Measurements from ENCODE around the gene GRHL1.

GRHL1 gene

GRCh38 chr2:9959262-9959661 is 7.8 kb downstream of the GRHL1 start:
- Histone ChIP-seq H3K27ac (ENCODE audit: low read depth in 2 of 2, low read length in 2 of 2) (no peak overlapping the region), H3K9me3 (ENCODE audit: control insufficient read depth in 2 of 2, low read length in 2 of 2) (no peaks in the 10 kb centered on the region), H3K9ac (ENCODE audit: low read depth in 1 of 2, low read length in 2 of 2) (no peak overlapping the region), H3K36me3 (ENCODE audit: control insufficient read depth in 2 of 2, insufficient read depth in 2 of 2, low read length in 2 of 2) (no peaks in the 10 kb centered on the region), H3K4me1 (ENCODE audit: control insufficient read depth in 2 of 2, insufficient read depth in 2 of 2, low read length in 2 of 2) (peaks cover under 1 to 2% of the 10 kb centered on the region in 2 donors), H3K4me3 (ENCODE audit: low read length in 2 of 2) (no peak overlapping the region), H3K27me3 (ENCODE audit: control insufficient read depth in 2 of 2, insufficient read depth in 2 of 2, low read length in 2 of 2) (peaks cover 4 to 11% of the 10 kb centered on the region in 2 donors)

- Histone ChIP-seq H3K4me1 (ENCODE audit: control insufficient read depth in 2 of 2, insufficient read depth in 2 of 2, low read length in 2 of 2) (no peaks in the 10 kb centered on the region), H3K4me3 (ENCODE audit: low read length in 2 of 2) (no peak overlapping the region), H3K27ac (ENCODE audit: low read depth in 2 of 2, low read length in 2 of 2) (no peak overlapping the region), H3K9ac (ENCODE audit: low read depth in 1 of 2, low read length in 2 of 2) (no peak overlapping the region), H3K27me3 (ENCODE audit: control insufficient read depth in 2 of 2, insufficient read depth in 2 of 2, low read length in 2 of 2) (no peaks in the 10 kb centered on the region), H3K9me3 (ENCODE audit: control insufficient read depth in 2 of 2, low read length in 2 of 2) (no peaks in the 10 kb centered on the region), H3K36me3 (ENCODE audit: control insufficient read depth in 2 of 2, insufficient read depth in 2 of 2, low read length in 2 of 2) (no peaks in the 10 kb centered on the region)
Measured at GRCh38 chr2:9961013-9961412, 9.5 kb downstream of the GRHL1 start.

GRCh38 chr2:9964334-9964980 is 13.0 kb downstream of the GRHL1 start:
- Histone ChIP-seq H3K27me3 (ENCODE audit: control insufficient read depth in 2 of 2, insufficient read depth in 2 of 2, low read length in 2 of 2) (no peaks in the 10 kb centered on the region), H3K36me3 (ENCODE audit: control insufficient read depth in 2 of 2, insufficient read depth in 2 of 2, low read length in 2 of 2) (no peaks in the 10 kb centered on the region), H3K9ac (ENCODE audit: low read depth in 1 of 2, low read length in 2 of 2) (no peak overlapping the region), H3K27ac (ENCODE audit: low read depth in 2 of 2, low read length in 2 of 2) (no peak overlapping the region), H3K4me3 (ENCODE audit: low read length in 2 of 2) (no peak overlapping the region), H3K9me3 (ENCODE audit: control insufficient read depth in 2 of 2, low read length in 2 of 2) (no peaks in the 10 kb centered on the region), H3K4me1 (ENCODE audit: control insufficient read depth in 2 of 2, insufficient read depth in 2 of 2, low read length in 2 of 2) (peaks cover 0 to 2% of the 10 kb centered on the region in 2 donors)

- H3K27ac ChIP-seq (ENCODE audit: low read depth in 2 of 2, low read length in 2 of 2) = no peak overlapping the region
- no peaks in the 10 kb centered on the region for H3K27me3 ChIP-seq (ENCODE audit: control insufficient read depth in 2 of 2, insufficient read depth in 2 of 2, low read length in 2 of 2)
- peaks cover 0 to 2% of the 10 kb centered on the region in 2 donors for H3K4me1 ChIP-seq (ENCODE audit: control insufficient read depth in 2 of 2, insufficient read depth in 2 of 2, low read length in 2 of 2)
- no peak overlapping the region for H3K9ac ChIP-seq (ENCODE audit: low read depth in 1 of 2, low read length in 2 of 2)
- H3K36me3 ChIP-seq (ENCODE audit: control insufficient read depth in 2 of 2, insufficient read depth in 2 of 2, low read length in 2 of 2) = no peaks in the 10 kb centered on the region
- no peaks in the 10 kb centered on the region for H3K9me3 ChIP-seq (ENCODE audit: control insufficient read depth in 2 of 2, low read length in 2 of 2)
- H3K4me3 ChIP-seq (ENCODE audit: low read length in 2 of 2) = no peak overlapping the region
Measured at GRCh38 chr2:9965119-9965822, 13.8 kb downstream of the GRHL1 start.

- Histone ChIP-seq H3K27me3 (ENCODE audit: control insufficient read depth in 2 of 2, insufficient read depth in 2 of 2, low read length in 2 of 2) (no peaks in the 10 kb centered on the region), H3K9me3 (ENCODE audit: control insufficient read depth in 2 of 2, low read length in 2 of 2) (no peaks in the 10 kb centered on the region), H3K9ac (ENCODE audit: low read depth in 1 of 2, low read length in 2 of 2) (no peak overlapping the region), H3K27ac (ENCODE audit: low read depth in 2 of 2, low read length in 2 of 2) (no peak overlapping the region), H3K36me3 (ENCODE audit: control insufficient read depth in 2 of 2, insufficient read depth in 2 of 2, low read length in 2 of 2) (no peaks in the 10 kb centered on the region), H3K4me1 (ENCODE audit: control insufficient read depth in 2 of 2, insufficient read depth in 2 of 2, low read length in 2 of 2) (peaks cover 0 to 2% of the 10 kb centered on the region in 2 donors), H3K4me3 (ENCODE audit: low read length in 2 of 2) (no peak overlapping the region)
Measured at GRCh38 chr2:9966491-9967022, 15.1 kb downstream of the GRHL1 start.

GRCh38 chr2:9967053-9967775 is 15.7 kb downstream of the GRHL1 start:
- Histone ChIP-seq H3K27ac (ENCODE audit: low read depth in 2 of 2, low read length in 2 of 2) (no peak overlapping the region), H3K9ac (ENCODE audit: low read depth in 1 of 2, low read length in 2 of 2) (no peak overlapping the region), H3K4me1 (ENCODE audit: control insufficient read depth in 2 of 2, insufficient read depth in 2 of 2, low read length in 2 of 2) (peaks cover 0 to 2% of the 10 kb centered on the region in 2 donors), H3K27me3 (ENCODE audit: control insufficient read depth in 2 of 2, insufficient read depth in 2 of 2, low read length in 2 of 2) (no peaks in the 10 kb centered on the region), H3K9me3 (ENCODE audit: control insufficient read depth in 2 of 2, low read length in 2 of 2) (no peaks in the 10 kb centered on the region), H3K4me3 (ENCODE audit: low read length in 2 of 2) (no peak overlapping the region), H3K36me3 (ENCODE audit: control insufficient read depth in 2 of 2, insufficient read depth in 2 of 2, low read length in 2 of 2) (no peaks in the 10 kb centered on the region)

- no peaks in the 10 kb centered on the region for H3K36me3 ChIP-seq (ENCODE audit: control insufficient read depth in 2 of 2, insufficient read depth in 2 of 2, low read length in 2 of 2)
- peaks cover 0 to 2% of the 10 kb centered on the region in 2 donors for H3K4me1 ChIP-seq (ENCODE audit: control insufficient read depth in 2 of 2, insufficient read depth in 2 of 2, low read length in 2 of 2)
- no peaks in the 10 kb centered on the region for H3K9me3 ChIP-seq (ENCODE audit: control insufficient read depth in 2 of 2, low read length in 2 of 2)
- no peaks in the 10 kb centered on the region for H3K27me3 ChIP-seq (ENCODE audit: control insufficient read depth in 2 of 2, insufficient read depth in 2 of 2, low read length in 2 of 2)
- H3K27ac ChIP-seq (ENCODE audit: low read depth in 2 of 2, low read length in 2 of 2) = no peak overlapping the region
- H3K4me3 ChIP-seq (ENCODE audit: low read length in 2 of 2) = no peak overlapping the region
- H3K9ac ChIP-seq (ENCODE audit: low read depth in 1 of 2, low read length in 2 of 2) = no peak overlapping the region
Measured at GRCh38 chr2:9968553-9969497, 17.3 kb downstream of the GRHL1 start.

GRCh38 chr2:9970200-9971044 is 18.9 kb downstream of the GRHL1 start:
- H3K9ac ChIP-seq (ENCODE audit: low read depth in 1 of 2, low read length in 2 of 2) = no peak overlapping the region
- peaks cover 0 to 2% of the 10 kb centered on the region in 2 donors for H3K4me1 ChIP-seq (ENCODE audit: control insufficient read depth in 2 of 2, insufficient read depth in 2 of 2, low read length in 2 of 2)
- no peak overlapping the region for H3K4me3 ChIP-seq (ENCODE audit: low read length in 2 of 2)
- no peaks in the 10 kb centered on the region for H3K36me3 ChIP-seq (ENCODE audit: control insufficient read depth in 2 of 2, insufficient read depth in 2 of 2, low read length in 2 of 2)
- no peaks in the 10 kb centered on the region for H3K27me3 ChIP-seq (ENCODE audit: control insufficient read depth in 2 of 2, insufficient read depth in 2 of 2, low read length in 2 of 2)
- H3K9me3 ChIP-seq (ENCODE audit: control insufficient read depth in 2 of 2, low read length in 2 of 2) = no peaks in the 10 kb centered on the region
- H3K27ac ChIP-seq (ENCODE audit: low read depth in 2 of 2, low read length in 2 of 2) = no peak overlapping the region

Data from mucosa of rectum (tissue), 2 donors.